Left forelimb (tissue), 1 donor: ENCODE measurements around the gene SHROOM2.

Experiments
- DNase-seq: peaks from one replicate; pipeline ENCODE4 v3.0.0-alpha.2; 2018; ENCODE audit warnings: low spot score

The SHROOM2 gene

DNA sequence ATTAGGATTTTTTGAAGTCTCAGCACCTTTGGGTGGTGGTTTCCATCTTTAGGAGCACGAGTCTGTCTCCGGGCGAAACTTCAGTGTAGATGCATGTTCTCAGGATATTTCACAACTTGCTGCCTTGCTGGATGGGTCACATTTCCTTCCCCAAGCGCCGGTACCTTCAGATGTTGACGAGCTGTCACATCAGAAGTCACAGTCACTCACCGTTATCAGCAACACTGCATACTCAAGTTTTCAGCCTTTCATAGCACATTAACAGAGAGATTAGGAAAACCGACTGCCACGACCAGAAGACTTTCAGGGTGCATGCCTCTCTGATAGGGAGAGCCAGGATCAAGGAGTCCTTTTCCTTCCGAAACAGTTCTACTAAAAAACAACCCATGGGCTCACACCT, 77.8 kb downstream of the SHROOM2 start:
- no peak for DNase-seq

DNA sequence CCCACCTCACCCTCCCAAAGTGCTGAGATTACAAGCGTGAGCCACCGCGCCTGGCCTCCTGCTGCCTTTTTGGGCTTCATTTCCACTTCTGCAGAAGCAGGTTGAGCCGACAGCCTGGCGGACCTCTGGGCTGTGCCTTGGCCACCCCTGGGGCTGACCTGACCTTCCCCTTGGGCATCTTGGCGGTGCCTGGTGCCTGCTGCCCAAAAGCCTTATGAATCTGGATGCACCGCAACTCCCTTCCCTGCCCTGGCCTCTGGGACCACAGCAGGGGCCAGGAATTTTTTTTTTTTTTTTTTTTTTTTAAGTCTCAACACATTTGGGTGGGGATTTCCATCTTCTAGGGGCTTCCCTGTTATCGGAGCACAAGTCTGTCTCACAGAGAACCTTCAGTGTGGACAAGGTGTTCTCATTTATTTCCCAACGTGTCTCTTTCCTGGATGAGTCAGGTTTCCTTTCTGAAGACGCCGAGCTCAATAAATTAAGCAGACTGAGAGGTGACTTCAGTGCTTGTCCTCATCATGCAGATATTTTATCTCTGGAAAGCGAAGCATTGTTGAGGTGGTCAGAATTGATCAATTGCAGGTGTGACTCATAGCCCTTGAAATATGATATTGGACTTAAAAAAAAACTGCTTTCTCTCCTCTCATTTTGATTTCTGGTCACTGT, 79.7 kb downstream of the SHROOM2 start:
- no peak for DNase-seq

GRCh38 chrX:9866633-9867032, 80.4 kb downstream of the SHROOM2 start:
- DNase-seq: no peak

DNA sequence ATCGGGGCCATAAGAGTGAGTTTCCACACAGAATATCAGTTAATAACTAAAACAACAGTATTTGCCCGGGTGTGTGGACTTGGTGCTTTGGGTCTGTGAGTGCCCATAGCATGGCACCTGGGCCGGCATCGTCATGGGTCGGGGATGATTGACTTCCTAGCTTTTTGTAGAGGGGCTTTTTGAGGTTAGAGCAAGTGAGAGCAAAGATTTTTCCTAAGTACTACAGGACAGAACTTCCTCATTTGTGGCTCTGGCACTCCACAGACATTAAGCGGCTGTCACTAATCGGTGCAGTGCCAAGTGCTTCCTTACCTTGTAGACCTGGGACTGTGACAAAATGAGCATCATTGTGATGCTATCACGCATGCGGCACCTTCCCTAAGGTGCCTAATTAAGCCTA, 81.0 kb downstream of the SHROOM2 start:
- no peak for DNase-seq

DNA sequence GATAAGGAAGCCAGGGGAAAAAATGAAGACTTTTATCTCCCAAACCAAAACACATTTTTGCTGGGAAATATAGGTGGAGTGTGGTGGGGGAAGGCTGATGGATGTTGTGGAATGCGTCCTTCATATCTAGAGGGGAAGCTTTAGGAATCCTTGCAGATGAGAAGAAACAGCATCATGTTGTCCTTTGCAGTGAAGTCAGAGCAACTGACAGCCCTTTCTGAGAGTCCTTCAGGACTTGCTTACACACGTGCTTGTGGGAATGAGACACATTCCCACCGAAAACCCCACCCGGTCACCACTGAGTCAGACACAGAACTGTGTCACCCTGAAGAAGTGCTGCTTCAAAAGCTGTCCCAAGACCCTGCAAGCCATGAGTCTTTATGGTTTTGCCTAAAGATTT, 81.5 kb downstream of the SHROOM2 start:
- no peak for DNase-seq

DNA sequence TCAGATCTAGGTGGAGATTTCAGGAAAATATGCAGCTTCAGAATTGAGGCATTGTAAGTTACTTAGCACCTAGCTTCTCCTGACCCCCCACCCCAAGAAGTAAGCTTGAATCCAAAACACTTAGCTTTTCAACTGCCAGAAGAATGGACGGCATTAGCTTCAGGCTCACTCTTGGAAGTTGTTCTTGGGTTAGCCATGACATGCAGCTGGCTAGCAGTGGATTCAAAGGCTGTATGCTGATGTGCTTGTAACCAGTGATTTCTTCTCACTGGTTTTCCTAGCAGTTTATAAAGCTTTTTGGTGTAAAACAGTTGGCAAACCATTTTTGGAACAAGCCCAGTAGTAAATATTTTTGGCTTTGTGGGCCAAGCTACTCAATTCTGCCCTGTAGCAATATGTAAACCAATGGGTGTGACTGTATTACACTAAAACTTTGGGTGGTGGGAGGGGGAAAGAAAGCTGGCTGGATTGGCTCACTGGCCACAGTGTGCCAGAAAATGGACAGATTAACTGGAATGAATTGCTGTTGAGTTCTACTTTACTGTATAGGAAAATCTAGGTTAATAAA, 85.6 kb downstream of the SHROOM2 start:
- no peak for DNase-seq

DNA sequence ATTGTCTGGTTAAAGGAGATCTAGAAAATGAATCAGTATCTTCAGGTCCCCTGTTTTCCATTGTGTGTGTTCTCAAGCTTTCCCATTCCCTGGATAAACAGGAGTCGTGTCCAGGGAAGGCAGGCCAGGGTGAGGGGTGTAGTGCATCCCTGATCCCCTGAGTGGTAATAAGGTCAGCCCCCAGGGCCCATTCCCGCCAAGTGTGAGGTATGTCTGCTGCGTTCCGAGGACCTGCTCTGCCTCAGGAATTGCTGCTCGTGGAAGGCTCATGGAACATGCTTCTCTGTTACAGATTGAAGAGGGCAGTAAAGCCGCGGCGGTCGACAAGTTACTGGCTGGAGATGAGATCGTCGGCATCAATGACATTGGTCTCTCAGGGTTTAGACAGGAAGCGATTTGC, 87.1 kb downstream of the SHROOM2 start:
- DNase-seq: no peak

GRCh38 chrX:9873952-9874351, 87.7 kb downstream of the SHROOM2 start:
- no peak for DNase-seq

GRCh38 chrX:9874483-9874882, 88.3 kb downstream of the SHROOM2 start:
- DNase-seq: no peak

- no peak for DNase-seq
These were observed 89.6 kb downstream of the SHROOM2 start for GRCh38 chrX:9875801-9876200.

DNA sequence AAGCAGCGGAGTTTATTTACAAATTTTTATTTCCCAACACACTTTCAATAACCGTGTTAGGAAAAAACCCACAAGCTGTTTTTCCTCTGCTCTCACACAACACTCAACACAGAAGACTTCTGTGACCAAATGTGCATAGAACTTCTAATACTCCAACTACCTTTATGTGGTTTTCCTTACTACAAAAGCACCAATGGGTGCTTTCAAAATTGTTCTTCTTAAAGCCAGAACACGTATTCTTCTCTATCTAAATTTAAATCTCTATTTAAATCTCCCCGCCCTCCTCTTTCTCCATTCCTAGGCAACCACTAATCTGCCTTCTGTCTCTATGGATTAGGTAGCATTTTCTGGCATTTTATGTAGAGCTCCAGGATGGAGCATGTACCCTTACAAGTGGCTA, 90.0 kb downstream of the SHROOM2 start:
- DNase-seq: no peak

GRCh38 chrX:9878146-9878820, 92.1 kb downstream of the SHROOM2 start:
- no peak for DNase-seq

DNA sequence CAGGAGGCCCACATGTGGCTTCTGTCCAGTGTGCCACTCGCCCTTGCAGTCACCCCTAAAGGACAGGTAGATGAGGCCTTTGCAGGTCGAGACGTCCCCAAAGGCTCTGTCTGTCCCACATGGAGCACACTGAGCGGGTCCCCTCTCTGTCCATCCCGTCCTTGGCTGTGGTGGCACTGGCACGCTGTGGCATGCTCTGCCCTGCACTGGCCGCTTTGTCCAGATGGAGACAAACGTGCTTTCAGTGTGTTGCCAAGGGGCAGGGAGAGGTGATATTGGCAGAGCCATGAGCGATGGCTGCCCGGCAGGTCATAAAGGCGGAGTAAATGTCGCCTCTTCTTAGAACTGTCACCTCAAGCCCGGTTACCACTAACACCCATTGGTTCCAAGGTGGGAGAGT, 94.0 kb downstream of the SHROOM2 start:
- DNase-seq: no peak

DNA sequence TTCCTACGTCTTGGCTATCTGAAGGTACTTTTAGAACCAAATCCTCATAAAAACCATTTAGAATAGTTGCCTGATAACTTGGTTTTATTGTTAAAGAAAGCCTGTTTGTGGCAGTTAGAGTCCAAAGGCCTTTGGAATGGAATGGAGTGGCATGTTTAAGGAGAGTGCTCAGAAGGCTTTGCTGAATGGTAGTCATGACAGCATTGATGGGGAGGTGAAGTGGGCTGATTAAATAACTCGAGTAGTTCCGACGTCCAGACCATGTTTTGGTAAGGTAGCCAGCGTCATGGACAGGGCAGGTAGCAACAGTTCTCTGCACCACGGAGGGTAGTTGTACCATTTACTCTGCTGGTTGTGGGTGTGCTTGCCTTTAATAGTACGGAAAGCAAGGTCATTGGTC, 94.6 kb downstream of the SHROOM2 start:
- no peak for DNase-seq

- no peak for DNase-seq
These were observed 96.6 kb downstream of the SHROOM2 start for GRCh38 chrX:9882669-9883446.

DNA sequence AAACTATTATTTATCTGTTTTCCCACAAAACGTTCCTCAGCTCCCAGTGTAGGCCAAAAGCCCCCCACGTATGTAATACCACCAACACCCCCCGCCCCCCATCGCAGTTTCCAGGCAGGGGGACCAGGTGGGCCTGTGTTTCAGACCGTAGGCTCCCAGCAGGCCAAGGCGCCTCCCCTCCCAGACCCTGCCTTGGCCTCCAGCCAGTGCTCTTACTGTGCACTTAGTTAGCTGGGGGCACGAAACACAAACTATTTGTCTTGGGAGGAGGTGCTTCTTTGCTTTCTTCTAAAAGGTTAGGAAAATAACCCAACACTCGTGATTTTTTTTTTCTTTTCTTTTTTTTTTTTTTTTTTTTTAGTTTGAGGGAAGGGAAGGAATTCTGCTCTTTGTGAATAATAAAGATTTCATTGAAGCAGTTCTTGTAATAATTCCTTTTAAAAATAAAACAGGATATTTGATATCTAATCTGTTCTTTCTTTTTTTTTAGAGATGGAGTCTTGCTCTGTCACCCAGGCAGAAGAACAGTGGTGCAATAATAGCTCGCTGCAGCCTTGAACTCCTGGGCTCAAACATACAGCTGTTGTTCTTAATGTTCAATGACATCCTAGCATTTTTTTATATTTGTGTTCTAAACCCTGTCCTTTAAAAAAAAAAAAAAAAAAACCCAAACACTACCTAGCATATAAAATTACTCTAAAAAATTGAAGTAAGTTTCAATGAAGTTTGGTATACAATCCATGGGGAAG, 98.0 kb downstream of the SHROOM2 start:
- no peak for DNase-seq

DNA sequence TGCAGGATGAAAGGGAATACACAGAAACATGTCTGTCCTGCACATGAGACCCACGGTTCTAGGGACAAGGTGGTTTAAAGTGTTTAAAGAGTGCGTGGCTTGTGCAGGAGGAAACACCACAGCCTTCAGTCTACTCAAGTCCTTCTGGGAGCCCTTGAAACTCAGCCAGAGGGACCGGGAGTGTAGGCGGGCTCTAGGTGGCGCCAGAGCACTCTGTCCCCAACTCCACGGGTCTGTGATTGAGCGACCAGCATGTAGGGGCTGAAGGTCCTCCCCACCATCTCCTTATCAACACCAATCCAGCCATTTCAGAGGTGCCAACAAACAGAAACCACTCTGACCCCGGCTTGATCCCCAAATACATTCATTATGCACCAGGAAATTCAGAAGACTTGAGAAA, 98.9 kb downstream of the SHROOM2 start:
- no peak for DNase-seq

DNA sequence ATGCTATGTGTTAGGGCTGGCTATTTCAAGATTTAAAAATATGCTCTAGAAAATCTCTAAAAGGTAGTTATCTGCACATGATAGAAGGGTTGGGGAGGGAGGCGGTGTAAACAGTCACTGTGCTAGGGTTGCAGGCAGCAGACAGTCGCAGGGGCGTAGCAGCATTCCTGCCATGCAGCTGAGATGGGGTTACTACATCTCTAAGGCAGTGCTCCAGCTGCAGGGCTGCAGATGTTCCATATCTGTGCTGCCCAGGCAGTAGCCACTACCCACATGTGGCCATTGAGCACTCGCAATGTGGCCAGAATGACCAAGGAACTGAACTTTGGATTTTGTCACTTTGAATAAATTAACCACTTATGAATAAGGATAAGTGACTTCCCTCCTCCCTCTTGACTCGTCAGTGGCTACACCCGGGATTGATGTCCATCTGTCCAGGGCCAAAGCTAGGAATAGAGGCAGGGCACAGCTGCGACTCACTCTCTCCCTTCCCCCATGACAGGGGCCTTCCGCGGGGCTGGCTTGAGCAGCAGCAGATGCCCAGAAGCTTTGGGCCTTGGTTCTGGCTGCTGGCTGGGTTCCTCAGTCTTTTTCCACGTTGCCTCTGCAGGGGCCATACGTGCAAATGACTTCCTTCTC, 101.5 kb downstream of the SHROOM2 start:
- DNase-seq: no peak

DNA sequence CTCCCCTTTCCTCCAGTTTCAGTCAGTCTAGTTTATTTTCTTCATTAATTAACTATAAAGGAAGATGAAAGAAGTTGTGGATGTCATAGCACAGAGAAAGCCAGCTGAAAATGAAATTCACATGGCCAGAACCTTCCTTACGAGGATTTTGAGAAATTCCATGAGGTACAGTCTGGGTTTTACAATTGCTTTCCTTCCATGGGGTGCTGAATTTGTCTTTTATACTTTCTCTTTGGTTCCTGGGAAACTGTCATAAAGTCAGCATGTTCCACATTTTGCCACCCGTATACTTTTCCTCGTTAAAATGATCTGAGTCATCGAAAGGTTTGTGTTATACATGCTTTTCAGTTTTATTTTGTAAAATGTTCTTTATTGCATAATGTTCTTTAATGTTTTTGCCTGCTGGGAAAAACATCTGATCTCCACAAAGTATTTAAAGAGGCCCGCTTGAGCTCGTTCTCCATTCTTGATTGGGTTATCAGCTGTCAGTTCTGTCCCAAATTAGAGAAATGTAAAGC, 102.8 kb downstream of the SHROOM2 start:
- DNase-seq: no peak

GRCh38 chrX:9890681-9891091, 104.5 kb downstream of the SHROOM2 start:
- no peak for DNase-seq

DNA sequence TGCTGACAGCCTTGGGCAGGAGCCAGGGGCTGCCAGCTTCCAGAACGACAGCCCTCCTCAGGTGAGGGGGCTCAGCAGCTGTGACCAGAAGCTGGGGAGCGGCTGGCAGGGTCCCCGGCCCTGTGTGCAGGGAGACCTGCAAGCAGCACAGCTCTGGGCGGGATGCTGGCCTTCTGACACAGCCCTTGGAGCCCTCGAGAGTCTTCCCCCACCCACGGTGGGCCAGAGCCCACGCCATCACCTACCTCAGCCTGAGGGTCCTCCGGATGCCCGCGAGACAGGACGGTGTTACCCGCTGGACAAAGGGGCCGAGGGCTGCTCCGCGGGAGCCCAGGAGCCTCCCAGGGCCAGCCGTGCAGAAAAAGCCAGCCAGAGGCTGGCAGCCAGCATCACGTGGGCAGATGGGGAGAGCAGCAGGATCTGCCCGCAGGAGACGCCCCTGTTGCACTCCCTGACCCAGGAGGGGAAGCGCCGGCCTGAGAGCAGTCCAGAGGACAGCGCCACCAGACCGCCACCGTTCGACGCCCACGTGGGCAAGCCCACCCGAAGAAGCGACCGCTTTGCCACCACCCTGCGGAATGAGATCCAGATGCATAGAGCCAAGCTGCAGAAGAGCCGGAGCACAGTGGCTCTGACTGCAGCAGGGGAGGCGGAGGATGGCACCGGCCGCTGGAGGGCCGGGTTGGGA, 109.1 kb downstream of the SHROOM2 start:
- DNase-seq: no peak
